ENCODE results near the gene GPC6. TPM values are rescaled to one million over a fixed set of nuclear protein-coding genes. Genes with fewer than 3 reads are reported as not detected.

GPC6 gene
- polyA plus RNA-seq, 1 donor from 2014 or later = 9.0 TPM

- H3K4me3 ChIP-seq (ENCODE audit: low read length) = no peak overlapping the region
These were observed 886.6 kb downstream of the GPC6 start for GRCh38 chr13:94113245-94113644.

GRCh38 chr13:94114166-94114565, 887.6 kb downstream of the GPC6 start:
- no peaks in the 10 kb centered on the region for H3K79me2 ChIP-seq (replicated peaks; ENCODE audit: insufficient read depth, low read length)
- no peaks in the 10 kb centered on the region for H3K9me3 ChIP-seq (ENCODE audit: low read length)
- no peak overlapping the region for H3K4me2 ChIP-seq (ENCODE audit: low read length)
- no peak overlapping the region for H3K27ac ChIP-seq (ENCODE audit: low read length)
- no peak overlapping the region for H3K9ac ChIP-seq (ENCODE audit: low read length)
- H3K36me3 ChIP-seq (ENCODE audit: insufficient read depth, low read length) = no peaks in the 10 kb centered on the region
- H3F3A ChIP-seq (ENCODE audit: insufficient read depth, low read length, poor library complexity, severe bottlenecking) = no peaks in the 10 kb centered on the region
- H2AFZ ChIP-seq (ENCODE audit: low read depth, low read length) = no peak overlapping the region
- H3K27me3 ChIP-seq (ENCODE audit: insufficient read depth, low read depth, low read length) = no peaks in the 10 kb centered on the region
- no peak overlapping the region for H3K4me3 ChIP-seq (ENCODE audit: low read length)
- no peaks in the 10 kb centered on the region for H3K9me2 ChIP-seq (ENCODE audit: insufficient read depth, low read length)
- no peaks in the 10 kb centered on the region for H4K20me1 ChIP-seq (ENCODE audit: insufficient read depth)
- TF ChIP-seq TAF1 (IDR thresholded peaks at IDR 0.05; ENCODE audit: low read depth) (no peak), SMC3 (conservative IDR thresholded peaks at IDR 0.05; ENCODE audit: poor library complexity) (no peak), MXI1 (conservative IDR thresholded peaks at IDR 0.05; ENCODE audit: poor library complexity, severe bottlenecking) (no peak), RAD21 (conservative IDR thresholded peaks at IDR 0.05) (no peak), EP300 (conservative IDR thresholded peaks at IDR 0.05; ENCODE audit: poor library complexity, severe bottlenecking) (no peak), EZH2 (IDR thresholded peaks at IDR 0.05; ENCODE audit: borderline replicate concordance, insufficient read depth, low read length, poor library complexity, severe bottlenecking) (no peak), CTCF (IDR thresholded peaks at IDR 0.05; ENCODE audit: poor library complexity, severe bottlenecking) (no peak), POLR2AphosphoS5 (IDR thresholded peaks at IDR 0.05) (no peak)

More at GRCh38 chr13:94113245-94113644, 886.6 kb downstream of the GPC6 start:
- Histone ChIP-seq H3K9ac (ENCODE audit: low read length) (no peak overlapping the region), H3K27ac (ENCODE audit: low read length) (no peak overlapping the region), H4K20me1 (ENCODE audit: insufficient read depth) (no peaks in the 10 kb centered on the region), H3K4me2 (ENCODE audit: low read length) (no peak overlapping the region), H3K36me3 (ENCODE audit: insufficient read depth, low read length) (no peaks in the 10 kb centered on the region), H3F3A (ENCODE audit: insufficient read depth, low read length, poor library complexity, severe bottlenecking) (no peaks in the 10 kb centered on the region), H2AFZ (ENCODE audit: low read depth, low read length) (no peak overlapping the region), H3K9me2 (ENCODE audit: insufficient read depth, low read length) (no peaks in the 10 kb centered on the region), H3K9me3 (ENCODE audit: low read length) (no peaks in the 10 kb centered on the region), H3K79me2 (replicated peaks; ENCODE audit: insufficient read depth, low read length) (no peaks in the 10 kb centered on the region), H3K27me3 (ENCODE audit: insufficient read depth, low read depth, low read length) (no peaks in the 10 kb centered on the region)
- TF ChIP-seq SMC3 (conservative IDR thresholded peaks at IDR 0.05; ENCODE audit: poor library complexity) (no peak), REST (IDR thresholded peaks at IDR 0.05; ENCODE audit: borderline replicate concordance) (no peak), POLR2AphosphoS5 (IDR thresholded peaks at IDR 0.05) (no peak), EZH2 (IDR thresholded peaks at IDR 0.05; ENCODE audit: borderline replicate concordance, insufficient read depth, low read length, poor library complexity, severe bottlenecking) (no peak), EP300 (conservative IDR thresholded peaks at IDR 0.05; ENCODE audit: poor library complexity, severe bottlenecking) (no peak), MXI1 (conservative IDR thresholded peaks at IDR 0.05; ENCODE audit: poor library complexity, severe bottlenecking) (no peak), CTCF (IDR thresholded peaks at IDR 0.05; ENCODE audit: poor library complexity, severe bottlenecking) (no peak), TAF1 (IDR thresholded peaks at IDR 0.05; ENCODE audit: low read depth) (no peak), RAD21 (conservative IDR thresholded peaks at IDR 0.05) (no peak)

Data from neural cell (in vitro differentiated cells).